GM18526 (cell line): ENCODE data around the gene DOCK1.

Experiments
- POLR2A ChIP-seq: IDR thresholded peaks from 3 replicates; pipeline ENCODE4 v1.6.1; 2011; ENCODE audit not compliant: insufficient read length; ENCODE audit errors: extremely low read depth

Gene DOCK1

GRCh38 chr10:127293640-127294039, 388.4 kb downstream of the DOCK1 start:
- no peak for TF ChIP-seq POLR2A

- TF ChIP-seq POLR2A = no peak
Observed at GRCh38 chr10:127296696-127297095, 391.5 kb downstream of the DOCK1 start.

- no peak for TF ChIP-seq POLR2A
Observed at GRCh38 chr10:127298381-127298780, 393.2 kb downstream of the DOCK1 start.

- TF ChIP-seq POLR2A = no peak
Observed at GRCh38 chr10:127299956-127300689, 394.9 kb downstream of the DOCK1 start.

GRCh38 chr10:127300868-127301321, 395.7 kb downstream of the DOCK1 start:
- TF ChIP-seq POLR2A = no peak

GRCh38 chr10:127302343-127302742, 397.1 kb downstream of the DOCK1 start:
- no peak for TF ChIP-seq POLR2A

- no peak for TF ChIP-seq POLR2A
Observed at GRCh38 chr10:127303105-127303504, 397.9 kb downstream of the DOCK1 start.

GRCh38 chr10:127303746-127304145, 398.5 kb downstream of the DOCK1 start:
- no peak for TF ChIP-seq POLR2A

GRCh38 chr10:127306479-127306878, 401.3 kb downstream of the DOCK1 start:
- no peak for TF ChIP-seq POLR2A

GRCh38 chr10:127307338-127307737, 402.1 kb downstream of the DOCK1 start:
- TF ChIP-seq POLR2A = no peak

GRCh38 chr10:127308031-127308430, 402.8 kb downstream of the DOCK1 start:
- no peak for TF ChIP-seq POLR2A

GRCh38 chr10:127310430-127310829, 405.2 kb downstream of the DOCK1 start:
- no peak for TF ChIP-seq POLR2A

GRCh38 chr10:127310923-127311322, 405.7 kb downstream of the DOCK1 start:
- no peak for TF ChIP-seq POLR2A

GRCh38 chr10:127313996-127314700, 408.9 kb downstream of the DOCK1 start:
- no peak for TF ChIP-seq POLR2A

- no peak for TF ChIP-seq POLR2A
Observed at GRCh38 chr10:127314797-127315196, 409.6 kb downstream of the DOCK1 start.

GRCh38 chr10:127315888-127316287, 410.7 kb downstream of the DOCK1 start:
- TF ChIP-seq POLR2A = no peak

GRCh38 chr10:127318396-127318795, 413.2 kb downstream of the DOCK1 start:
- TF ChIP-seq POLR2A = no peak

GRCh38 chr10:127319271-127319670, 414.0 kb downstream of the DOCK1 start:
- no peak for TF ChIP-seq POLR2A
